Mucosa of descending colon (tissue), 3 donors: ENCODE data around the gene SNCA. TPM values are rescaled to one million over a fixed set of nuclear protein-coding genes. Genes with fewer than 3 reads are reported as not detected.

ENCODE experiments used
- ATAC-seq: fragments of 200-7000 bp; cut with Tn5 transposase; one replicate; pipeline ENCODE4 v1.9.1; 2020; ENCODE audit warnings: mild to moderate bottlenecking, moderate library complexity
- DNase-seq, 3 donors: peaks; one replicate each; pipeline ENCODE4 v3.0.0-alpha.2; 2020
- H3K36me3 ChIP-seq: fragments of 200-600 bp; one replicate; pipeline ENCODE4 v1.8.0; 2021; ENCODE audit warnings: low read depth, mild to moderate bottlenecking
- H3K4me1 ChIP-seq: fragments of 200-600 bp; one replicate; pipeline ENCODE4 v1.8.0; 2021; ENCODE audit warnings: low read depth, mild to moderate bottlenecking
- H3K4me3 ChIP-seq: fragments of 200-600 bp; one replicate; pipeline ENCODE4 v1.8.0; 2021; ENCODE audit warnings: mild to moderate bottlenecking
- H3K9me3 ChIP-seq: fragments of 200-600 bp; one replicate; pipeline ENCODE4 v1.8.0; 2021; ENCODE audit warnings: mild to moderate bottlenecking
- intact Hi-C, 2 donors: fragments of 100-400 bp; cut with DNase I in 1 of 2; cut with micrococcal nuclease in 1 of 2; formaldehyde crosslinking; loops; one replicate each; pipeline versions ENCODE4 v1.11.0 to v1.11.1; 2022; cut with DNase I, micrococcal nuclease
- long read RNA-seq, 2 donors: library from polyadenylated mRNA; unstranded; transcript quantifications; one replicate each; pipeline ENCODE4 v2.0.0, GENCODE V29; 2019 to 2021
- total RNA-seq, 3 donors: library from RNA; stranded (reverse); fragmentation: NEBNext Ultra II Directional in 2 of 3; extraction: Animal tissue kit (Norgen Biotek cat#: 25700) in 2 of 3; gene quantifications; one replicate each; pipeline versions ENCODE4 v1.2.1 to v1.2.4, GENCODE V29; 2021 to 2023
- TF ChIP-seq, protein P1 (sequence below): fragments of 200-600 bp; IDR thresholded peaks from one replicate; pipeline ENCODE4 v1.8.0; 2022; ENCODE audit warnings: antibody characterized with exemption, mild to moderate bottlenecking
- donor health status: DM: no; HTN: no; CAD: no; lungs with moderate emphysema.
- donor health status: DM: no; HTN: no; CAD: no.
- donor health status: DM: no; HTN: yes; CAD: no.

SNCA gene
- total RNA-seq = 10 to 100 TPM in 1 of 3 donors, 1 to 10 TPM in 1, under 1 TPM in 1; 0.43 to 17.9 (median 3.1) TPM
- long read RNA-seq, donor 1, transcript SNCA-205 (6 exons, 1,290 nt) = major isoform, 19 of 24 reads
- long read RNA-seq, donor 1, partial matches to known transcripts = 0 of 24 reads
- long read RNA-seq, donor 1, other reads (novel, unspliced or antisense) = 1 of 24 reads
- long read RNA-seq, donor 2 = 0 reads

DNA sequence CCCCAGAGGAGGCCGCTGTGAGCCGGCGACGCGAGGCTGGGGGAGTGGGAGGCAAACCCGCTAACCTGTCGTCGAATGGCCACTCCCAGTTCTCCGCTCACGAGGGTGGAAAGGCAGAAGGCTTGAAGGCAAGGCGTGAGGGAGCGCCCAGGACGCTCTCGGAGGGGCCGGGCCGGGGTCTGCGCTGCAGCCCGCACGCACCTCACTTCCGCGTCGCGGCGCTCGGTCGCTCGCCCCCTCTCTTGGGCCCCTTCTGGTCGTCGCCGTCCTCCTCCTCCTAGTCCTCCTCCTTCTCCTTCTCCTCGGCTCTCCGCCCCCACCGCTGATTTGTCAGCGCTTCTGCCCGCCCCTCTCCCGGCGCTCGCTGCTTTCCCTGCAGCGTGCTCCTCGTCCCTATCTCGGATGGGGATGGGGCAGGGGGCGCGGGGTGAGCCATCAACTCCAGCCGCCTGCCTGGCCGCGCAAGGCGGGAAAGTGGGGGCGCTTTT lies at the start of gene SNCA:
TSS of gene SNCA (minus strand) at position 265 of the 488 bp plus-strand sequence. CDS start 1,494 bp downstream, outside the sequence.
- Histone ChIP-seq H3K4me3 (no peak within 1 kb of the TSS), H3K9me3 (no peaks in the 10 kb centered on the region), H3K4me1 (no peaks in the 10 kb centered on the region), H3K36me3 (no peaks in the 10 kb centered on the region)
- DNase-seq (peak; percentile 34 to 54 (median 54)), ATAC-seq (peak; percentile 72)
- intact Hi-C loops = no loop called here
- TF ChIP-seq, protein P1, sequence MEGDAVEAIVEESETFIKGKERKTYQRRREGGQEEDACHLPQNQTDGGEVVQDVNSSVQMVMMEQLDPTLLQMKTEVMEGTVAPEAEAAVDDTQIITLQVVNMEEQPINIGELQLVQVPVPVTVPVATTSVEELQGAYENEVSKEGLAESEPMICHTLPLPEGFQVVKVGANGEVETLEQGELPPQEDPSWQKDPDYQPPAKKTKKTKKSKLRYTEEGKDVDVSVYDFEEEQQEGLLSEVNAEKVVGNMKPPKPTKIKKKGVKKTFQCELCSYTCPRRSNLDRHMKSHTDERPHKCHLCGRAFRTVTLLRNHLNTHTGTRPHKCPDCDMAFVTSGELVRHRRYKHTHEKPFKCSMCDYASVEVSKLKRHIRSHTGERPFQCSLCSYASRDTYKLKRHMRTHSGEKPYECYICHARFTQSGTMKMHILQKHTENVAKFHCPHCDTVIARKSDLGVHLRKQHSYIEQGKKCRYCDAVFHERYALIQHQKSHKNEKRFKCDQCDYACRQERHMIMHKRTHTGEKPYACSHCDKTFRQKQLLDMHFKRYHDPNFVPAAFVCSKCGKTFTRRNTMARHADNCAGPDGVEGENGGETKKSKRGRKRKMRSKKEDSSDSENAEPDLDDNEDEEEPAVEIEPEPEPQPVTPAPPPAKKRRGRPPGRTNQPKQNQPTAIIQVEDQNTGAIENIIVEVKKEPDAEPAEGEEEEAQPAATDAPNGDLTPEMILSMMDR = no peak

DNA sequence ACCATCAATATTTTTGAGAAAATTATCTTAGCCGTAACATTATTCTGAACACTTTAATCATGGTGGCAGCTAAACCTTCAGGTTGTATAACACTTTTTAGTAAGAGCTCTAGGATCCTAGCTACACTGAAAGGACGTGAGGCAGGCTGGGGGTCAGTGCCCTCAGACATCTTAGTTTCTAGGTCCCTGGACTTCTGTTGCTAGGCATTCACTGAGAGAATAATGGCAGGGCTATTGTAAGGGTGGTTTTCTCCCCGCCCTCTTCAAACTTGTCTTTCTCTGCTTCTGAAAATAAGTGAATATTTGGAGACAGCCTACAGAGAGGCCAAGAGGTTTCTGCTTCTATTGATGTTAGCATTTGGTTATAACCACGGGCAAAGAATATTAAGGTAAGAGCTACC lies 42.3 kb upstream of the SNCA start:
- Histone ChIP-seq H3K4me1 (no peaks in the 10 kb centered on the region), H3K9me3 (no peaks in the 10 kb centered on the region), H3K36me3 (no peaks in the 10 kb centered on the region), H3K4me3 (no peak overlapping the region)
- no peak for DNase-seq
- TF ChIP-seq, protein P1 = no peak
- no peak for ATAC-seq
- intact Hi-C loops = no loop called here

DNA sequence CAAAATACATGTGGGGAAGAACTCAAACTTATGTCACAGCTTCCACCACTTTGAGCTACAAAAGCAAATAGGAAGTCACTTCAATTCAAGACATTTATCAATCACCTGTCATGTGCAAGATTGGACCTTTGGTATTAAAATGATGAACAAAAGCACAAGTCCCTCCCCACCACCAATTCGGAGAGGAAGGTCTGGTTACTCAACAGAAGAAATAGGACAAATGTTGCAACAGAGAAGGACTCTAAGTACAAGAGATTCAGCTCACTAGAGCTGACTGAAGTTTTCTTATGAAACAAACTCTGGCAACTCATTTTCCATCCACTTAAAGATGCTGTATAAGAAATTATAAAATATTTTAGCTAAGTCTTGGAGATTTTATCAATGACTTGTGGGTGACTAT lies 41.6 kb upstream of the SNCA start:
- TF ChIP-seq, protein P1 = no peak
- ATAC-seq (no peak), DNase-seq (no peak)
- intact Hi-C loops = no loop called here
- Histone ChIP-seq H3K4me3 (no peak overlapping the region), H3K4me1 (no peaks in the 10 kb centered on the region), H3K36me3 (no peaks in the 10 kb centered on the region), H3K9me3 (no peaks in the 10 kb centered on the region)

DNA sequence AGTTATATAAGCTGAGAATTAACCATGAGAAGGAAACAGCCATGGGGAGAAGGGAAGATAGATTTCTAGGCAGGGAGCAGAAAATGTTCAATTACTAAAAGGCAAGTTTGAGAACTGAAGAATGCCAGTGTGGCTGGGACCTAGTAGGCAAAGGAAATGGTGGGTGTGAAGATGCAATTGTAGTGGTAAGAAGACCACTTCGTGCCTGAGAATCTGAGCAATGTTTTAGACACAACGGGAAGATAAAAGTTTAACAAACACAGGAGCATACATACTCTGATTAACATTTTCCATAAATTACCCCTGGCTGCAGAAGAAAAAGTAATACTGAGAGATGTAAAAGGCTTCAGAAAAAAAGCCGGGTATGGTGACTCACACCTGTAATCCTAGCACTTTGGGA lies 39.6 kb upstream of the SNCA start:
- ATAC-seq (no peak), DNase-seq (no peak)
- TF ChIP-seq, protein P1 = no peak
- Histone ChIP-seq H3K36me3 (no peaks in the 10 kb centered on the region), H3K4me3 (no peak overlapping the region), H3K4me1 (no peaks in the 10 kb centered on the region), H3K9me3 (no peaks in the 10 kb centered on the region)
- intact Hi-C loops = no loop called here

DNA sequence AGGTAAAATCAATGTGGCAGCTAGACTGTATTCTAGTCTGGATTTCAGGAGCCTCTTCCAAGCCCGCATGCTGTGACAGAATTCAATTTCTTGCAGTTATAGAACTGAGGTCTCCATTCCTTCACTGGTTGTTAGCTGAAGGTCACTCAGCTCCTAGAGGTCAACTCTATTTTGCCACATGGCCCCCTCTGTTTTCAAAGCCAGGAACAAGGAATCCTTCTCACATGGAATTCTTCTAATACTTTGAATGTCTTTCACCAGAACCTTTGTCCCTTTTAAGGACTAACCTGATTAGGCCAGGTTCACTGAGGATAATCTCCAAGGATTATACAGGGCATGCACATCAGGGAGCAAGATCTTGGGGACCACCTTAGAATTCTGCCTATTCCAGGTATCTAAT lies 34.2 kb upstream of the SNCA start:
- Histone ChIP-seq H3K36me3 (no peaks in the 10 kb centered on the region), H3K9me3 (no peaks in the 10 kb centered on the region), H3K4me3 (no peak overlapping the region), H3K4me1 (no peaks in the 10 kb centered on the region)
- no peak for ATAC-seq
- no peak for DNase-seq
- intact Hi-C loops = no loop called here
- TF ChIP-seq, protein P1 = no peak
